Anterior cingulate cortex (tissue), 58 donors: ENCODE data around the gene CLDN4.
"Not testable (repeated sequence)": the region's sequence is repeated elsewhere in the genome, so short reads cannot be mapped to it uniquely, and the experiment has no call there.

Experiments used
- DNase-seq, 58 donors: peaks; one replicate each; lab custom pipeline; 2025; lab: John Stamatoyannopoulos, UW

The CLDN4 gene, protein sequence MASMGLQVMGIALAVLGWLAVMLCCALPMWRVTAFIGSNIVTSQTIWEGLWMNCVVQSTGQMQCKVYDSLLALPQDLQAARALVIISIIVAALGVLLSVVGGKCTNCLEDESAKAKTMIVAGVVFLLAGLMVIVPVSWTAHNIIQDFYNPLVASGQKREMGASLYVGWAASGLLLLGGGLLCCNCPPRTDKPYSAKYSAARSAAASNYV

GRCh38 chr7:73830681-73831583, at the start of gene CLDN4:
Gene CLDN4 (plus strand): TSS chr7:73830996. CDS start chr7:73831202, 206 bp downstream.
- no peak for DNase-seq

DNA sequence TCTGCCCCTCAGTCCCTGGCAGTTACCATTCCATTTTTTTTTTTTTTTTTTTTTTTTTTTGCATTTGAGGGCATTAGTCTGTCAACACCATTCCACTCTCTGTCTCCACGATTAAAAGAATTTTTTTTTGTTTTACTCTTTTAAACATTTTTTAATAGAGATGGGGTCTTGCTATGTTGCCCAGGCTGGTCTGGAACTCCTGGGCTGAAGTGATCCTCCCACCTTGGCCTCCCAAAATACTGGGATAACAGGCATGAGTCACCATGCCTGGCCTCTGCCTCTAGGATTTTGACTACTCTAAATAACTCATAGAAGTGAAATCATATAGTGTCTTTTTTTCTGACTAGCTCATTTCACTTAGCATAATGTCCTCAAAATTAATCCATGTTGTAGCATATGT, 44.2 kb upstream of the CLDN4 start:
- DNase-seq, result no peak

DNA sequence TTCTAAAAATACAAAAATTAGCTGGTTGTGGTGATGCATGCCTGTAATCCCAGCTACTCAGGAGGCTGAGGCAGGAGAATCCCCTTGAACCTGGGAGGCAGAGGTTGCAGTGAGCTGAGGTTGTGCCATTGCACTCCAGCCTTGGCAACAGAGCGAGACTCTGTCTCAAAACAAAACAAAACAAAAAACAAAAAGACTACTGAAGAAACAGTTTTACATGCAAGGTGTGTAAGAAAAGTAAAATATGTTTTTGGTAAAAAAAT, 43.1 kb upstream of the CLDN4 start:
- DNase-seq, result not testable (repeated sequence)

GRCh38 chr7:73789051-73789450, 41.7 kb upstream of the CLDN4 start:
- DNase-seq, result no peak

DNA sequence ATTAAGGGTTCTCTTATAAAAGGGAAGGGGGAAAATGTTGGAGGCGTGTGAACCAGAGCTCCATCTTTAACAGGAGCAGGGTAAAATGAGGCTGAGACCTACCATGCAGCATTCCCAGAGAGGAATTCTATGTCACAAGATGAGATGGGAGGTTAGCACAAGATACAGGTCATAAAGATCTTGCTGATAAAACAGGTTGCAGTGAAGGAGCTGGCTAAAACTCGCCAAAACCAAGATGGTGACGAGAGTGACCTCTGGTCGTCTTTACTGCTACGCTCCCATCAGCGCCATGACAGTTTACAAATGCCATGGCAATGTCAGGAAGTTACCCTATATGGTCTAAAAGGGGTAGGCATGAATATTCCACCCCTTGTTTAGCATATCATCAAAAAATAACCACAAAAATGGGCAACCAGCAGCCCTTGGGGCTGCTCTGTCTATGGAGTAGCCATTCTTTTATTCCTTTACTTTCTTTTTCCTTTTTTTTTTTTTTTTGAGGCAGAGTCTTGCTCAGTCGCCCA, 39.6 kb upstream of the CLDN4 start:
- DNase-seq, result not testable (repeated sequence)

GRCh38 chr7:73795188-73795587, 35.6 kb upstream of the CLDN4 start:
- not testable (repeated sequence) for DNase-seq

DNA sequence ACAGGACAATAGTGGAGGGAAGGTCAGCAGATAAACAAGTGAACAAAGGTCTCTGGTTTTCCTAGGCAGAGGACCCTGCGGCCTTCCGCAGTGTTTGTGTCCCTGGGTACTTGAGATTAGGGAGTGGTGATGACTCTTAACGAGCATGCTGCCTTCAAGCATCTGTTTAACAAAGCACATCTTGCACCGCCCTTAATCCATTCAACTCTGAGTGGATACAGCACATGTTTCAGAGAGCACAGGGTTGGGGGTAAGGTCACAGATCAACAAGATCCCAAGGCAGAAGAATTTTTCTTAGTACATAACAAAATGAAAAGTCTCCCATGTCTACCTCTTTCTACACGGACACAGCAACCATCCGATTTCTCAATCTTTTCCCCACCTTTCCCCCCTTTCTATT, 34.1 kb upstream of the CLDN4 start:
- DNase-seq, result not testable (repeated sequence)

- DNase-seq, result not testable (repeated sequence)
Measured at GRCh38 chr7:73797176-73797575, 33.6 kb upstream of the CLDN4 start.

GRCh38 chr7:73799282-73800141, 31.3 kb upstream of the CLDN4 start:
- no peak for DNase-seq

DNA sequence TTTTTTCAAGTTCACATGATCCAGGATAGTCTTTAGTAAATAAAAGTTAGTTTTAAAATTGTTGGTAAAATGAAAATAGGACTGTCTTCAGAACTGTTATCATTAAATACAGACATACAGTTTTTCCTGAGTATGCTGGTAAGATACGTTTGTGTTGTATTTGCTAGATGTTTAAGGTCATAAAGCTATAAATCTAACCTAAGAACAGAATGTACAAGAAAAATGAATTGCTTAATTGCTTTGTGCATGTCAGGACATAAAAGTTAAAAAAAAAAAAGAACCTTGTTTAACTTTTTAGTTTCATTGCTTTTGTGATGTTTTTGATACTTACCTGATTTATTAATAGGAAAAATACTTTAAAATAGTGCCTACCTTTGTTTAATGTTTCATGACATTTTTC, 29.2 kb upstream of the CLDN4 start:
- no peak for DNase-seq

DNA sequence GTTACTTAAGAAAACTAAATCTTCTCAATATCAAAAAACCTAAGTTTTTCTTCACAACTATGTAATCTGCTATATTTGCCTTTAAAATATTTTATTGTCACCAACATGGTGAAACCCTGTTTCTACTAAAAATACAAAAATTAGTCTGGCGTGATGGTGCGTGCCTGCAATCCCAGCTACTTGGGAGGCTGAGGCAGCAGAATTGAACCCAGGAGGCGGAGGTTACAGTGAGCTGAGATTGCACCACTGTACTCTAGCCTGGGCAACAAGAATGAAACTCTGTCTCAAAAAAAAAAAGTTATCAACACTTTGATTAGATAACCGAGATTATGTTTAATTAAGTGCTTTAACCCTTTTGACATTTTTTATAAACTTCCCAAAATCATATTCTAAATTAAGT, 28.3 kb upstream of the CLDN4 start:
- no peak for DNase-seq

- no peak for DNase-seq
Measured at GRCh38 chr7:73809467-73809951, 21.3 kb upstream of the CLDN4 start.

GRCh38 chr7:73810998-73811360, 19.8 kb upstream of the CLDN4 start:
- no peak for DNase-seq

DNA sequence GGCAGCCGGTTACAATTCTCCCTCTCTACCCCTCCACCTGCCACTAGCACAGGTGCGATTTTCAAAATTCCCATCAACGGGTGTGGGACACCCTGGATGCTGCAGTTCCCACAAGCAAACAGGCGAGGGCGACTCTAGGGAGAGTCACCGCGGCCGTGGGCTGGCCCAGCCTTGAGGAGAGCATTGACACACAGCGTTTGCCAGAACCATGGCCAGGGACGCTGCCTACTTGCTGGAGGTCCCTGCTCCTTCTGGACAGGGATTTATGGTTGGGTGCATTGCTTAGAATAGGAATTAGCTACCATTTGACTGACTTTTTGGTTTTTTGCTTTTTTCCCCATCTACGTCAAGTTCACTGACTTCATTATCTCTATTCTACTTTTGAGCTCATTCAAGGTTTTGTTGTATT, 19.0 kb upstream of the CLDN4 start:
- DNase-seq, result peak in 2 of 58 donors; percentile 2 to 13

DNA sequence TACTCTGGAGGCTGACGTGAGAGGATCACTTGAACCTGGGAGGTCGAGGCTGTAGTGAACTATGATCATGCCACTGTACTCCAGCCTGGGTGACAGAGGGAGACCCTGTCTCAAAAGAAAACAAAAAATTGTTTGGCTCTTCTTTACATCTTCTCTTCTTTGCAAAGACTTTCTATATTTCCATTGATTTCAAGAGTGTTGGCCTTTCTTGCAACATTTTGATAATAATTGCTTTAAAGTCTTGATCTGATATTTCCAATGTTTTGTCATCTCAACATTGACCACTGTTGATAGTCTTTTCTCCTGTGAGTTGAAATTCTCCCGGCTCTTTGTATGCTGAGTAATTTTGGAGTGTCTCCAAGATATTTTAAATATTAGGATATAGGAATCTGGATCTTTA, 17.8 kb upstream of the CLDN4 start:
- no peak for DNase-seq

- DNase-seq, result no peak
Measured at GRCh38 chr7:73815436-73815835, 15.4 kb upstream of the CLDN4 start.

DNA sequence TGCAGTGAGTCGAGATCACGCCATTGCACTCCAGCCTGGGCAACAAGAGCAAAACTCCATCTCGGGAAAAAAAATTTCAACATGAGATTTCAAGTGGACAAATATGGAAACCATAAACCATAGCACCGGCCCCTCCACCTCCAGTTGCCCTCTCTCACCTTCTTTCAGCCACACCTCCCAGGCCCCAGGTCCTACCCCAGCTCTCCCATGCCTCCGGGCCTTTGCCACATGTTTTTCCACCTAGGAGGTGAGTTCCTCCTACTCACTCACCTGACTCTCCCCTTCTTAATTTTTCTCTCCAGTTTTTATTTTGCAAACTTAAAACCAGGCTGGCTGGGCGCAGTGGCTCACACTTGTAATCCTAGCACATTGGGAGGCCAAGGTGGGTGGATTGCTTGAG, 13.7 kb upstream of the CLDN4 start:
- DNase-seq, result no peak

- DNase-seq, result no peak
Measured at GRCh38 chr7:73820013-73820412, 10.8 kb upstream of the CLDN4 start.

DNA sequence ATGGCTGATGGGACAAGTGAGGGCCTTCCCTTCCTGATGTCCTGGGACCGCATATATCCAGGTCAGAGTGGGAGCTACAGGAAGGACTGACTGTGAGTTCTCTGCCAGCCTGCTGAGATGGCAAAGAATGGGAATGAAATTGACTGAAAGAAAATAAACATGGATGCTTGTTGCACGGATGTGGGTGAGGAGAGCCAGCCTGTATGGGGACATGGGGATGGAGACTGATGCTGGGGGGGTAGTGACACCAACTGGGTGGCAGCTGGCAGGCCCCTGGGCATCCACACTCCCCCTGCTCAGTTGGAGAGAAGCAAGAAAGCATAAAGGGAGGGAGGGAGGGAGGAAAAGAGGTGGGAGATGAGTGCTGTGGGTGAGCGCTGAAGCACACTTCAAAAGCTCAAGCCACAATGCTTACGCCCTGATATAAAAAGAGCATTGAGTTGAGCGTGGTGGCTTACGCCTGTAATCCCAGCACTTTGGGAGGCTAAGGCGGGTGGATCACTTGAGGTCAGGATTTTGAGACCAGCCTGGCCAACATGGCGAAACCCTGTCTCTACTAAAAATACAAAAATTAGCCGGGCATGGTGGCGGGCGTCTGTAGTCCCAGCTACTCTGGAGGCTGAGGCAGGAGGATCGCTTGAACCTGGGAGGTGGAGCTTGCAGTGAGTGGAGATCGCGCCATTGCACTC, 9.1 kb upstream of the CLDN4 start:
- not testable (repeated sequence) for DNase-seq
